GM12878 (cell line): Measurements from ENCODE around the gene TMSB4X. TPM values are rescaled to one million over a fixed set of nuclear protein-coding genes. Genes with fewer than 3 reads are reported as not detected.
A peak's percentile ranks its signal among the peaks of the same experiment; 100 is the strongest.

Experiments used
- ATF7 ChIP-seq: fragments of 450-650 bp; IDR thresholded peaks from 2 replicates; pipeline ENCODE4 v1.6.1; 2016; ENCODE audit warnings: low read depth, mild to moderate bottlenecking
- BACH1 ChIP-seq: fragments of 450-650 bp; IDR thresholded peaks from 2 replicates; pipeline ENCODE4 v1.6.1; 2017; ENCODE audit warnings: mild to moderate bottlenecking, borderline replicate concordance
- BHLHE40 ChIP-seq, 2 experiments: fragments of 450-650 bp in 1 of 2; IDR thresholded peaks; 2 replicates each; pipeline ENCODE4 v1.6.1; 2011 to 2017; ENCODE audit warnings: low read depth in 2 of 2, borderline replicate concordance in 1 of 2, improper control_type of control experiment in 1 of 2, low read length in 1 of 2, mild to moderate bottlenecking in 1 of 2
- DPF2 ChIP-seq: fragments of 450-650 bp; IDR thresholded peaks from 2 replicates; pipeline ENCODE4 v1.6.1; 2017; ENCODE audit warnings: mild to moderate bottlenecking
- FOXM1 ChIP-seq: IDR thresholded peaks from 2 replicates; pipeline ENCODE4 v1.6.1; 2012; ENCODE audit warnings: low read depth, mild to moderate bottlenecking, inconsistent platforms, low read length, moderate library complexity
- HDAC2 ChIP-seq: fragments of 200-600 bp; sonication (generic); IDR thresholded peaks from 2 replicates; pipeline ENCODE4 v1.6.1; 2017
- HDGF ChIP-seq: fragments of 450-650 bp; IDR thresholded peaks from 2 replicates; pipeline ENCODE4 v1.6.1; 2016; ENCODE audit warnings: antibody characterized with exemption
- IKZF1 ChIP-seq: fragments of 450-650 bp; conservative IDR thresholded peaks from 2 replicates; pipeline ENCODE4 v1.6.1; 2017; ENCODE audit warnings: antibody characterized with exemption, mild to moderate bottlenecking
- JUND ChIP-seq: IDR thresholded peaks from 2 replicates; pipeline ENCODE4 v1.6.1; 2012; ENCODE audit warnings: low read depth, mild to moderate bottlenecking, low read length, improper control_type of control experiment, moderate library complexity
- KDM1A ChIP-seq: fragments of 200-600 bp; sonication (generic); IDR thresholded peaks from 2 replicates; pipeline ENCODE4 v1.6.1; 2016; ENCODE audit warnings: borderline replicate concordance
- NFIC ChIP-seq: IDR thresholded peaks from 2 replicates; pipeline ENCODE4 v1.6.1; 2012; ENCODE audit warnings: low read depth, mild to moderate bottlenecking, inconsistent platforms, low read length, moderate library complexity
- NR2F1 ChIP-seq: fragments of 450-650 bp; conservative IDR thresholded peaks from 2 replicates; pipeline ENCODE4 v1.6.1; 2017; ENCODE audit warnings: mild to moderate bottlenecking
- NRF1 ChIP-seq: conservative IDR thresholded peaks from 2 replicates; pipeline ENCODE4 v1.6.1; 2011; ENCODE audit warnings: mild to moderate bottlenecking, low read depth, low read length, improper control_type of control experiment
- PML ChIP-seq: IDR thresholded peaks from 2 replicates; pipeline ENCODE4 v1.6.1; 2012; ENCODE audit warnings: low read length, inconsistent platforms
- RUNX3 ChIP-seq: IDR thresholded peaks from 2 replicates; pipeline ENCODE4 v1.6.1; 2012; ENCODE audit warnings: low read length, inconsistent platforms
- SIX5 ChIP-seq: IDR thresholded peaks from 2 replicates; pipeline ENCODE4 v1.6.1; 2011; ENCODE audit warnings: mild to moderate bottlenecking, low read depth, low read length, moderate library complexity; ENCODE audit not compliant: severe bottlenecking
- SMAD5 ChIP-seq: IDR thresholded peaks from 2 replicates; pipeline ENCODE4 v1.6.1; 2016; ENCODE audit warnings: antibody characterized with exemption, low read depth
- SMARCA5 ChIP-seq: fragments of 450-650 bp; IDR thresholded peaks from 2 replicates; pipeline ENCODE4 v1.6.1; 2017; ENCODE audit warnings: mild to moderate bottlenecking
- SREBF2 ChIP-seq: IDR thresholded peaks from 2 replicates; pipeline ENCODE4 v1.6.1; 2012; ENCODE audit warnings: mild to moderate bottlenecking, low read length
- TCF7 ChIP-seq: IDR thresholded peaks from 2 replicates; pipeline ENCODE4 v1.6.1; 2014; ENCODE audit warnings: antibody characterized with exemption, borderline replicate concordance
- ZNF384 ChIP-seq: IDR thresholded peaks from 2 replicates; pipeline ENCODE4 v1.6.1; 2012; ENCODE audit warnings: low read depth, mild to moderate bottlenecking, low read length, improper control_type of control experiment, borderline replicate concordance
- polyA plus RNA-seq, 11 experiments: library from polyadenylated mRNA; depleted of rRNA in 4 of 11; unstranded in 6 of 11; stranded (reverse) in 5 of 11; fragments of >200 nt; fragmentation: Nextera tagmentation in 4 of 11; fragmentation: Illumina TruSeq in 1 of 11; extraction: Ambion mirVana in 4 of 11; extraction: Trizol in 1 of 11; gene quantifications; 1 replicate in 1 of 11; 2 replicates in 10 of 11; pipeline versions ENCODE4 v1.2.1 to v1.2.3, GENCODE V29; 2011 to 2016; ENCODE audit warnings: inconsistent platforms in 2 of 11, missing spikeins in 2 of 11, low read depth in 1 of 11
- total RNA-seq, 4 experiments: library from RNA; depleted of rRNA in 3 of 4; stranded (reverse); fragments of >200 nt in 3 of 4; fragmentation: Illumina TruSeq in 1 of 4; extraction: Trizol in 1 of 4; gene quantifications; 2 replicates each; pipeline versions ENCODE4 v1.2.1 to v1.2.3, GENCODE V29; 2013 to 2021
- TF ChIP-seq, protein P1 (sequence below): fragments of 450-650 bp; IDR thresholded peaks from 2 replicates; pipeline ENCODE4 v1.6.1; 2014; ENCODE audit warnings: mild to moderate bottlenecking
- TF ChIP-seq, protein P2 (sequence below): fragments of 450-650 bp; IDR thresholded peaks from 2 replicates; pipeline ENCODE4 v1.6.1; 2017; ENCODE audit warnings: mild to moderate bottlenecking, moderate library complexity
- TF ChIP-seq, protein P3 (sequence below): fragments of 450-650 bp; IDR thresholded peaks from 2 replicates; pipeline ENCODE4 v1.6.1; 2016; ENCODE audit warnings: mild to moderate bottlenecking
- TF ChIP-seq, protein P4 (sequence below): fragments of 450-650 bp; IDR thresholded peaks from 2 replicates; pipeline ENCODE4 v1.6.1; 2016; ENCODE audit warnings: mild to moderate bottlenecking
- TF ChIP-seq, protein P5 (sequence below): IDR thresholded peaks from 2 replicates; pipeline ENCODE4 v1.6.1; 2012; ENCODE audit warnings: low read length, inconsistent platforms

TMSB4X gene
- total and polyA plus RNA-seq, 10 of the 15 experiments (the other 5 are each of a cell fraction or from before 2014, with no cell fraction given) = 13,924 to 37,234 (median 23,705) TPM

DNA sequence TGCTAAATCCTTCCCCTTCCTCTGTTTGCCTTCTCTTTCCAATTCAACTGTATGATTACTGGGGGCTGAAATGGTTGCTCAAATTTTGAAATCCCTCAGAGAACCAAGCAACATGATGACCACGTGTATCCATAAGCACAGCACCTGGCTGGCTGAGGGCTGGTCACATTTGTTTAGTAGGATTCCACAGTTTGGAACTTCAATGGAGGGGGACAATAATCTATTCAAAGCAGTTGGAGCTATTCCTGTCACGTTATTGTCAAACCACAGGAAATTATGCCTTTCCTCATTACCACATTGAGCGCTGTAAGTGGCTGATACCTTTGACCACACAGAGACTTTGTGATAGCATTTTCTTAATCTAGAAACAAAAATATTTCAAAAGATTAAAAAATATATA, 7.0 kb downstream of the TMSB4X start (continued):
- TF ChIP-seq FOXM1 (no peak), KDM1A (no peak), ZNF384 (no peak), BHLHE40 (IDR thresholded peaks at IDR 0.05; ENCODE audit: borderline replicate concordance in 1 of 2, low read depth in 2 of 2, low read length in 1 of 2) (peak; percentile 67 to 75; a peak in 3 of 4 replicates), SMARCA5 (no peak), BACH1 (no peak), JUND (no peak), RUNX3 (peak; percentile 88), HDGF (no peak), SIX5 (no peak), DPF2 (no peak), ATF7 (no peak), SMAD5 (no peak), IKZF1 (peak; percentile 71), NR2F1 (no peak), PML (no peak), HDAC2 (no peak), TCF7 (no peak), NFIC (peak; percentile 53; the same call in 1 of the 2 replicates), NRF1 (no peak), SREBF2 (no peak)
- TF ChIP-seq, protein P1, sequence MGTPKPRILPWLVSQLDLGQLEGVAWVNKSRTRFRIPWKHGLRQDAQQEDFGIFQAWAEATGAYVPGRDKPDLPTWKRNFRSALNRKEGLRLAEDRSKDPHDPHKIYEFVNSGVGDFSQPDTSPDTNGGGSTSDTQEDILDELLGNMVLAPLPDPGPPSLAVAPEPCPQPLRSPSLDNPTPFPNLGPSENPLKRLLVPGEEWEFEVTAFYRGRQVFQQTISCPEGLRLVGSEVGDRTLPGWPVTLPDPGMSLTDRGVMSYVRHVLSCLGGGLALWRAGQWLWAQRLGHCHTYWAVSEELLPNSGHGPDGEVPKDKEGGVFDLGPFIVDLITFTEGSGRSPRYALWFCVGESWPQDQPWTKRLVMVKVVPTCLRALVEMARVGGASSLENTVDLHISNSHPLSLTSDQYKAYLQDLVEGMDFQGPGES = no peak
- TF ChIP-seq, protein P2, sequence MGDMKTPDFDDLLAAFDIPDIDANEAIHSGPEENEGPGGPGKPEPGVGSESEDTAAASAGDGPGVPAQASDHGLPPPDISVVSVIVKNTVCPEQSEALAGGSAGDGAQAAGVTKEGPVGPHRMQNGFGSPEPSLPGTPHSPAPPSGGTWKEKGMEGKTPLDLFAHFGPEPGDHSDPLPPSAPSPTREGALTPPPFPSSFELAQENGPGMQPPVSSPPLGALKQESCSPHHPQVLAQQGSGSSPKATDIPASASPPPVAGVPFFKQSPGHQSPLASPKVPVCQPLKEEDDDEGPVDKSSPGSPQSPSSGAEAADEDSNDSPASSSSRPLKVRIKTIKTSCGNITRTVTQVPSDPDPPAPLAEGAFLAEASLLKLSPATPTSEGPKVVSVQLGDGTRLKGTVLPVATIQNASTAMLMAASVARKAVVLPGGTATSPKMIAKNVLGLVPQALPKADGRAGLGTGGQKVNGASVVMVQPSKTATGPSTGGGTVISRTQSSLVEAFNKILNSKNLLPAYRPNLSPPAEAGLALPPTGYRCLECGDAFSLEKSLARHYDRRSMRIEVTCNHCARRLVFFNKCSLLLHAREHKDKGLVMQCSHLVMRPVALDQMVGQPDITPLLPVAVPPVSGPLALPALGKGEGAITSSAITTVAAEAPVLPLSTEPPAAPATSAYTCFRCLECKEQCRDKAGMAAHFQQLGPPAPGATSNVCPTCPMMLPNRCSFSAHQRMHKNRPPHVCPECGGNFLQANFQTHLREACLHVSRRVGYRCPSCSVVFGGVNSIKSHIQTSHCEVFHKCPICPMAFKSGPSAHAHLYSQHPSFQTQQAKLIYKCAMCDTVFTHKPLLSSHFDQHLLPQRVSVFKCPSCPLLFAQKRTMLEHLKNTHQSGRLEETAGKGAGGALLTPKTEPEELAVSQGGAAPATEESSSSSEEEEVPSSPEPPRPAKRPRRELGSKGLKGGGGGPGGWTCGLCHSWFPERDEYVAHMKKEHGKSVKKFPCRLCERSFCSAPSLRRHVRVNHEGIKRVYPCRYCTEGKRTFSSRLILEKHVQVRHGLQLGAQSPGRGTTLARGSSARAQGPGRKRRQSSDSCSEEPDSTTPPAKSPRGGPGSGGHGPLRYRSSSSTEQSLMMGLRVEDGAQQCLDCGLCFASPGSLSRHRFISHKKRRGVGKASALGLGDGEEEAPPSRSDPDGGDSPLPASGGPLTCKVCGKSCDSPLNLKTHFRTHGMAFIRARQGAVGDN = peak; percentile 89
- TF ChIP-seq, protein P3, sequence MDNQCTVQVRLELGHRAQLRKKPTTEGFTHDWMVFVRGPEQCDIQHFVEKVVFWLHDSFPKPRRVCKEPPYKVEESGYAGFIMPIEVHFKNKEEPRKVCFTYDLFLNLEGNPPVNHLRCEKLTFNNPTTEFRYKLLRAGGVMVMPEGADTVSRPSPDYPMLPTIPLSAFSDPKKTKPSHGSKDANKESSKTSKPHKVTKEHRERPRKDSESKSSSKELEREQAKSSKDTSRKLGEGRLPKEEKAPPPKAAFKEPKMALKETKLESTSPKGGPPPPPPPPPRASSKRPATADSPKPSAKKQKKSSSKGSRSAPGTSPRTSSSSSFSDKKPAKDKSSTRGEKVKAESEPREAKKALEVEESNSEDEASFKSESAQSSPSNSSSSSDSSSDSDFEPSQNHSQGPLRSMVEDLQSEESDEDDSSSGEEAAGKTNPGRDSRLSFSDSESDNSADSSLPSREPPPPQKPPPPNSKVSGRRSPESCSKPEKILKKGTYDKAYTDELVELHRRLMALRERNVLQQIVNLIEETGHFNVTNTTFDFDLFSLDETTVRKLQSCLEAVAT = peak; percentile 18; the same call in 1 of the 2 replicates
- TF ChIP-seq, protein P4, sequence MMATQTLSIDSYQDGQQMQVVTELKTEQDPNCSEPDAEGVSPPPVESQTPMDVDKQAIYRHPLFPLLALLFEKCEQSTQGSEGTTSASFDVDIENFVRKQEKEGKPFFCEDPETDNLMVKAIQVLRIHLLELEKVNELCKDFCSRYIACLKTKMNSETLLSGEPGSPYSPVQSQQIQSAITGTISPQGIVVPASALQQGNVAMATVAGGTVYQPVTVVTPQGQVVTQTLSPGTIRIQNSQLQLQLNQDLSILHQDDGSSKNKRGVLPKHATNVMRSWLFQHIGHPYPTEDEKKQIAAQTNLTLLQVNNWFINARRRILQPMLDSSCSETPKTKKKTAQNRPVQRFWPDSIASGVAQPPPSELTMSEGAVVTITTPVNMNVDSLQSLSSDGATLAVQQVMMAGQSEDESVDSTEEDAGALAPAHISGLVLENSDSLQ = no peak
- TF ChIP-seq, protein P5, sequence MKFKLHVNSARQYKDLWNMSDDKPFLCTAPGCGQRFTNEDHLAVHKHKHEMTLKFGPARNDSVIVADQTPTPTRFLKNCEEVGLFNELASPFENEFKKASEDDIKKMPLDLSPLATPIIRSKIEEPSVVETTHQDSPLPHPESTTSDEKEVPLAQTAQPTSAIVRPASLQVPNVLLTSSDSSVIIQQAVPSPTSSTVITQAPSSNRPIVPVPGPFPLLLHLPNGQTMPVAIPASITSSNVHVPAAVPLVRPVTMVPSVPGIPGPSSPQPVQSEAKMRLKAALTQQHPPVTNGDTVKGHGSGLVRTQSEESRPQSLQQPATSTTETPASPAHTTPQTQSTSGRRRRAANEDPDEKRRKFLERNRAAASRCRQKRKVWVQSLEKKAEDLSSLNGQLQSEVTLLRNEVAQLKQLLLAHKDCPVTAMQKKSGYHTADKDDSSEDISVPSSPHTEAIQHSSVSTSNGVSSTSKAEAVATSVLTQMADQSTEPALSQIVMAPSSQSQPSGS = no peak
